ENCODE measurements around the gene CCDC159.
"Not testable (repeated sequence)": the region's sequence is repeated elsewhere in the genome, so short reads cannot be mapped to it uniquely, and the experiment has no call there.

The CCDC159 gene

DNA sequence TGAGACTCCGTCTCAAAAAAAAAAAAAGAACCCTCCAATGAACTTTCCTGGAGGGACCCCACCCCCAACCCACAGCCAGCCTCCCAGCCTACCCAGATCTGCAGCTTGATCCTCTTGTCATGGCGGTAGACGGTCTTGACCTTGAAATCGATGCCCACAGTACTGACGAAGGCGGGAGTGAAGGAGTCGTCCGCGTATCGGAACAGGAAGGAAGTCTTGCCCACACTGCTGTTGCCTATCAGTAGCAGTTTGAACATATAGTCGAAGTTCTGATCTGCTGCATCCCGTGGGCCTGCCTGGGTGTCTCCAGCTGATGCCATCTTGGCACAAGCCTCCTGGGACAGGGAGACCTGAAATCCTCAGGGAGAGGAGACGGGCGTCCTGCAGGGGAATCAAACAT, 9.2 kb upstream of the CCDC159 start:
- DNase-seq (ENCODE audit: low read depth, low spot score): no peak
- H3K27ac ChIP-seq: no peak overlapping the region

DNA sequence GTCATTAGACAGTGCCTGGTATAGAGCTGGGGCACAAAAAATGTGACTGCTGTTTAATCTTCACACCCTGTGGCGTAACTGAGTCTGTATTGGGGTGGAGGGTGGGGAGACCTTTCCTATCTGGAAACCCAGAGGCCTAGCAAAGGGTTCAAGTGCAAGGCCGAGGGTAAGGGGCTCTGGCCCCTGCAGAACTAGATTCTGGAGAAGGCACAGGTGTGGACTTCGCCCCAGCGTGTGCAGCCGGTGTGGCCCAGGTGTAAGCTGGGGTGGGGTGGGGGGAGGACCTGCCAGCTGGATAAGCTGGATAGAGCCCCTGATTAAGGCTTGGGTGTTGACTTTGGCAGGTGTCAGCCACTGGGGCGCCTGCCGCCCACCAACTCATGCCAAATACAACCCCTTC, 8.2 kb upstream of the CCDC159 start:
- H3K27ac ChIP-seq: no peak overlapping the region
- no peak for DNase-seq (ENCODE audit: low read depth, low spot score)

DNA sequence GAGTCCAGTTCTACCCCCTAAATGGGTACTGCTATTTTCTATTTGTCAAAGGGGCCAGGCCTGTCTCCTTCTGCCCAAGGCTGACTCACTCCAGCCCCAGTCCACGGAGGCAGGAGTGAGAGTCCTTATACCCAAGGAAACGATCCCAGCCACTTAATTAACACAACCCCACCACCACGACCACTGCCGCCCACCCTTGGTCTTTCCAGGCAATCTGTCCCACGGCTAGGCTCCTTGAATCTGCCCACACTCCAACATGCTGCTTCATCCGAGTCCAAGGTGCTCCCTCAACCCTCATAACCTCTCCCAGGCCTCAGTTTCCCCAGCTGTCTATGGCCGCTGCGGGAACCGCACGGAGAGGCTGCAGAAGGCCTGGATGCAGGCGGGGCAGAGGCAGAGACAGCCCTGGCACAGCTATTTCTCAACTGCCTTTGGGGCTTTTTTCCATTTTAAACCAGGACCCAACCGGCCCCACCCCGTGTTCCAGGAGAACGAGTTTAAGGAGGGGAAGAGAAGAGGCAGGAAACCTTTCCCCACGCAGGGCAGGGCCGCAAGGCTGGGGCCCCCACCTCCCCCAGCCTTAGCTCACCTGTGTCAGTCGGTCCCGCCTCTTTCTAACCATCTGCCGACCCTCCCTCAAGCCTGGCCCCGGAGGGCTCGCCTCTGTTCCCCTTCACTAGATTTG, 7.6 kb upstream of the CCDC159 start:
- DNase-seq (ENCODE audit: low read depth, low spot score): no peak
- H3K27ac ChIP-seq: peak overlapping the region; percentile 49

DNA sequence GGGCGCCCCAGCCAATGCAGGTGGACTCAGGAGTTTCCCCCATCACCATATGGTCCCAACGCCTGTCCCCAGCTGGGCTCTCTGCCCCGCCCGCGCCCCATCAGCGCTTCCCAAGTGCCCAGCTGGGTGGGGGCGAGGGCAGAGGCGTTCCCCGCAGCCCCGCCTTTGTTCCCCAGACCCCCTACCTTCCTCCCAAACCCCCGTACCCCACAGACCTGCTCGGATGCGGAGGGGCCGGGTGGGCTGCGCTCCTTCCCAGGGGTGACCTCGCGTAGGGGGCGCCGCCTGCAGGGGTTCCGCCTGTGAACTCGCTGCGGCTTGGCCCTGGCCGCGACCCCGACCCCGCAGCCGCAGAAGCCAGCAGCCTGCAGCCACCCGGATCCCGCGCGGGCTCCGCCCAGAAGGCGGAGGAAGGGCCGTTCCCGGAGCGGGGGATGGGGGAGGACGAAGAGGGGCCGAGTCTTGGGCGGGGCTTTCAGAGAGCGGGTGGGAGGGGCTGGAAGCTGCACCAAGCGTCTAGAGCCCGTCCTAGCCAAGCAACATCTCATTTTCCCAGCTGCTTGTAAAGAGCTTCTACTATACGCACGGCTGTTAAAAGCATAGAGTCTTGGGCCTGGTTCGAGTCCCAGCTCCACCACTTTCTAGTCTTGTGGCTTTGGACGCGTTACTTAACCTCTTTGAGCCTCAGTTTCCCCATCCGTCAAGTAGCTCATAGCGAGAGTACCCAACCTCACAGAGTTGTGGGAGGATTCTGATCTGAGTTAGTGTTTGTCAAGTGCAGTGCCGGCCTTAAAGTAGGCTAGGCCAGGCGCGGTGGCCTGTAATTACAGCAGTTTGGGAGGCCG, 6.8 kb upstream of the CCDC159 start, which contains the start of gene RAB3D:
Gene RAB3D, minus strand, starts transcription at position 404 of the 845 bp plus-strand sequence. CDS start 2,258 bp downstream, outside the sequence.
- H3K27ac ChIP-seq: peak within 1 kb of the TSS; percentile 49
- no peak for DNase-seq (ENCODE audit: low read depth, low spot score)

DNA sequence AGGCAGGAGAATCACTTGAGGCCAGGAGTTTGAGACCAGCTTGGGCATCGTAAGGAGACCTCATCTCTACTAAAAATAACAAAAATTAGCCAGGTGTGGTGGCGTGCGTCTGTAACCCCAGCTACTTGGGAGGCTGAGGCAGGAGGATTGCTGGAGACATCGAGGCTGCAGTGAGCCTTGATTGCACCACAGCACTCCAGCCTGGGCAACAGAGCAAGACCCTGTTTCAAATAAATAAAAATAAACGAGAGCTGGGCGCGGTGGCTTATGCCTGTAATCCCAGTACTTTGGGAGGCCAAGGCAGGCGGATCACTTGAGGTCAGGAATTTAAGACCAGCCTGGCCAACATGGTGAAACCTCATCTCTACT, 6.2 kb upstream of the CCDC159 start:
- not testable (repeated sequence) for H3K27ac ChIP-seq; DNase-seq (ENCODE audit: low read depth, low spot score)

DNA sequence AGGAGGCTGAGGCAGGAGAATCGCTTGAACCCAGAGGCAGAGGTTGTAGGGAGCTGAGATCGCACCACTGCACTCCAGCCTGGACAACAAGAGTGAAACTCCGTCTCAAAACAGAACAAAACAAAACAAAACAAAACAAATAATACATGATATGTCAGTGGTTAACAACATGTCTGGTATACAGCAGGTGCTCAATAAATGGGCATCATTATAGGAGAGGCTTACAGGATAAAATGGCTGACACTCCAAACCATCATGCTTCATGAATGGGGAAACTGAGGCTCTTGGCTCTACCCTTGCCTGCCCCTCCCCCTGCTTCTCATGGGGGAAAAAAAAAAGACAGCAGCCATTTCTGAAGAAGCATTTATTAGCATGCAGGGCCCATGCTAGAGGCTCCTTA, 3.9 kb upstream of the CCDC159 start:
- no peak for DNase-seq (ENCODE audit: low read depth, low spot score)
- no peak overlapping the region for H3K27ac ChIP-seq

DNA sequence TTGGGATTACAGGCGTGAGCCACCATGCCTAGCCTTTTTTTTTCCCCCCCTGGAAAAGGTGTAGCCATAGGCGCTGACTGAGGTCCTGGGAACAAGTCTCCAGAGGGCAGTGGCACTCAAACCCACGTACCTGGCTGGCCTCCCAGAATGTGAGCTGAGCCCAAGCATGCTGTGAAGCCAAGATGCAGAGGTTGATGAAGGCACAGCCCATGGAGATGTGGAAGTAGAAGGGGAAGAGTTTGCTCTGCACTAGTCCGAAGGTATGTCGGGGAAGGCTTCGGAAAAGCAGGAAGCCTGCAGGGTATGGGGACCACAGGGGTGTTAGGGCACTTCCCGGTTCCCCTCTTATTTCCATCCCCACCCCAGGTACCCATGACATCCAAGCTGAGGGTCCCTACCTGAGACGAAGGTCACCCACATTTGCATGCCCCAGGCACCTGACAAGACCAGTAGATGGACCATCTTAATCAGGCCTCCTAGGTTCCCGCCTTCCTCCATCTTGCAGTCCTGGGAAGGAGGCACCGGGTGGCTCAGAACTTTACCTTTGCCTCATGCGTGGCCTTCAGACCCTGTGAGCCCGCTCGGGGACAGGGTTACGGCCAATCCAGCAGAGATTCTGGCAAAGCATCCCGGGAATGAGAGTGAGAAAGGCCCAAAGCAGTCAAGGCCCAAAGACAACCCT, 1.1 kb upstream of the CCDC159 start:
- DNase-seq (ENCODE audit: low read depth, low spot score): no peak
- H3K27ac ChIP-seq: peak overlapping the region; percentile 53

DNA sequence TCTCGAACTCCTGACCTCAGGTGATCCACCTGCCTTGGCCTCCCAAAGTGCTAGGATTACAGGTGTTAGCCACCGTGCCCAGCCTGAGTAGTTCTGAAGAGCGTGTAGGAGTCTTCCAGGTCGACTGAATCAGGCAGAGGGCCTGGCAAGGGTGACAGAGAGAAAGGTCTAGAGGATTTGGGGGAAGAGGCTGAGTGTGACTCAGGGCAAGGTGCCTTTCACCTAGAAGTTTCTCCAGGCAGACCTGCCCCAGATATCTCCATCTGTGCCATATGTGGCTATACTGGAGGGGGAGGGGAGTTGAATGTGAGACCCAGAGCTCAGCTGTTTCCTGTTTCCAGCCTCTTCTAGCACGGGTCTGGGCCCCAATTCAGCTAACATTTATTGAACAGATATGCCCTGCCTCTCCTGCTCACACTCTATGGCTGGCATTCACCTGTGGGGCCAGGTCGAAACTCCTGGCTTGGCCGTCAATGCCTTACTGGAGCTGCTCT, 1.3 kb downstream of the CCDC159 start:
- no peak for DNase-seq (ENCODE audit: low read depth, low spot score)
- no peak overlapping the region for H3K27ac ChIP-seq

DNA sequence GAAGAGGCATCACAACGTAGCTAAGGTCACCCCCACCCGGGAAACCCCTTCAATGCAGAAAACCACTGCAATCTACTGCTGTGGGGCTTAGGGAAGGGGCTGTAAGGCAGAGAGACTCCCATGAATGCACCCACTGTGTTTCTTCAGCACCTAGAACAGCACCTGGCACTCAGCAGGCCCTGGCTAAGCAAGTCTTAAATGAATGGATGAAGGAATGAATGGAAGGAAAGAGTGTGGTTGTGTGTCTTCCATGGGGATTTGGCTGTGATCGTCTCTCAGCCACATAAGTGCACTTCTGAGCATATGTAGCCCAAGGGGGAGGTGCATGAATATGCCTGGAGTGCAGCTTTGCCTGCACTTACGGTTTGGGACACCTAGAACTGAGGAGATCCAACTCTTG, 2.9 kb downstream of the CCDC159 start:
- DNase-seq (ENCODE audit: low read depth, low spot score): no peak
- H3K27ac ChIP-seq: no peak overlapping the region

DNA sequence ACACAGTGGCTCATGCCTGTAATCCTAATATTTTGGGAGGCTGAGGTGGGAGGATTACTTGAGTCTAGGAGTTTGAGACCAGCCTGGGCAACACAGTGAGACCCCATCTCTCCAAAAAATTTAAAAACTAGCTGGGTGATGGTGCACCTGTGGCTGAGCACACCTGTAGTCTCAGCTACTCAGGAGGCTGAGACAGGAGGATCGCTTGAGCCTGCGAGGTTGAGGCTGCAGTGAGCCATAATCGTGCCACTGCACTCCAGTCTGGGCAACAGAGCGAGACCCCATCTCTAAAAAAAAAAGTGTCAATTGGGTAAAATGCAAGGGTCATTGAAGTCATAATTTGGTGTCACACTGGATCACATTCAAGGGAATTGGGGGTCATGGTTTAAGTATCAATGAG, 7.8 kb downstream of the CCDC159 start:
- not testable (repeated sequence) for DNase-seq (ENCODE audit: low read depth, low spot score); H3K27ac ChIP-seq

DNA sequence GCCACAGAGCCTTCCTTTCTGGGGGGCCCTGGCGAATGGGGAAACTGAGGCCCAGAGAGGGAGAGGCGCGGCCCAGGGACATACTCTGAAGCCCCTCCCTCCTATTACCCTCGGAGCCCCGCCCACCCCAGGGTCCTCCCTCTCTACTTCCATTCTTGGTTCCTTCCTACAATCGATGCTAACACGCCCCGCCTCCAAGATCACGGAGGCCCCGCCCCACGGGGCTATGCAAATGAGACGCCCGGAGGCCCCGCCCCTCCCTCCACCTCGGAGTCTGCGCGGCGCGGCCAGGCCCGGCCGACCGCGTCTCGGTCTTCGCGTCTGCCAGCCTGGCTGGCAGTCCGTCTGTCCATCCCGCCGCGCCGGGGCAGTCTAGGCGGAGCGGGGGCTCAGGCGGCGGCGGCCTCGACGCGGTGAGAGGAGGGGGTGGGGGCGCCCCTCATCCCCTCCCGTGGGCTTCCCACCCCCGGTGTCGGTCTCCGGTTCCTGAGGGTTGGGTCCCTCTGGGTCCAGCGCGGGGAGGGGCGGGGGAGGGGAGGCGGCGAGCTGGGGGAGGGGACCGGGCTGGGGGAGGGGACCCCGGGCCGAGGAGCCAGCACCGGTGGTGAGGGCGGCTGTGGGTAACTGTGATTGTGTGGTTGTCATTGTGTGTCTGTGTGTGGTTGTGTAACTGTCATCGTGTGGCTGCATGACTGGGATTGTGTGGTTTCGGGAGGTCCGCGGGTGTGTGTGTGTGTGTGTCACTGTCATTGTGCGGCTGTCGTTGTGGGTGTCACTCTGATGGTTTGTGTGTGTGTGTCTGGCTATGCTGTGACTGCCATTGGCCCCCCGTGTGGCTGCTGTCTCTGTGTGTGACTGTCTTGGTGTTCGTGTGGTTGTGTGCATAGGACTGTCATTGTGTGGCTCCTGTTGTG, 9.1 kb downstream of the CCDC159 start, which contains the start of gene PLPPR2:
Gene PLPPR2, plus strand, starts transcription at position 273 of the 914 bp plus-strand sequence. CDS start 2,242 bp downstream, outside the sequence.
- no peak within 1 kb of the TSS for H3K27ac ChIP-seq
- no peak for DNase-seq (ENCODE audit: low read depth, low spot score)

DNA sequence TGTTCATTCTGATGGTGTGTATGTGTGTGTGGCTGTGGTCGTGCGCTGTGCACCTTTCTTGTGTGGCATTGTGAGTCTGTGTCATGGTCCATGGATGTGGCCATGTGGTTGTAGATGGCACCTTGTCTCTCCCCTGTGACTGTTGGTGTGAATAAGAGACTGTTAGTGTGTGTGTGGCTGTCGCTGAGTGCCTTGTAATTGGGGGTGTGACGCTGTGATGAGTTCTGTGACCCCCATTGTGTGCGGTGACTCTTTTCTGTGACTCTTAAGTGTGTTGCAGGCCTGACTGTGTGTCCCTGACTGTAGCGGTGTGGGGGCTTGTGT, 9.7 kb downstream of the CCDC159 start:
- no peak for DNase-seq (ENCODE audit: low read depth, low spot score)
- H3K27ac ChIP-seq: no peak overlapping the region

DNA sequence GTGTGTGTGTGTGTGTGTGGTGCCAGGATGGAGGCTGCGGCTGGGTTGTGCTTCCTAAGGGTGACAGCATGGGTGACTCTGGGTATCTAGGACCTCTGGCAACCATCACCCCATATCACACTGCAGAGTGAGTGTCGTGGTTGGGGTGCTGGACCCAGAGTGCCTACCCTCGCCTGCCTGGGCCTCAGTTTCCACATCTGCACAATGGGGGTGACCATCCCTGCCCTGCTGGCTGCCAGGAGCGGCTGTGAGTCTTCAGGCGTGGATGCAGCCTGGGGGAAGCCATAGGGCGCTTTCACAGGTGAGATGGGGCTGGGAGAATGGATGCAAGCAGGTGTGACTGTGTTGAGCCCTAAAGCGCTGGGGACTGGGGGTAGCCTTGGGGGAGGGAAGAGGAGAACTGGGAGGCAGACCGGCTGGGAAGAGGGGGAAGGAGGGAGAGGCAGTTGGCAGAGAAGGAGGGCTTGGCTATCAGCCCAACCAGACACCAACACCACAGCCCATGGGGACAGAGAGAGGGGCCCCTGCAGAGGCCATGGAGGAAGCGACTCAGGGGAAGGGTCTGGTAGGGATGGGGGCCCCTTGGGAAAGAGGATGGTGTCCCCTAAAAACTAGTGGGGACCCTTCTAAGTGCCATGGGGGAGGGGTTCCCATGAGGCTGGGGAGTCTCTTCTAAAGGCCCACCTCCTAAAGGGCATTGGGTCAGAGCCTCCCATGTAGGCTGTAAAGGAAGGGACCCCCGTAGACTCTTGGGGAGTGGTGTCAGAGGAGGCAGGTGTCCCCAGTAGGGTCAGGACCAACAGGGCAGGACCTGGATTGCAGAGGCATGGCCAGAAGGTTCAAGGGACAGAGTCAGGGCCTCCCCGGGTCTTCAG, 10.6 kb downstream of the CCDC159 start:
- no peak for DNase-seq (ENCODE audit: low read depth, low spot score)
- no peak overlapping the region for H3K27ac ChIP-seq

DNA sequence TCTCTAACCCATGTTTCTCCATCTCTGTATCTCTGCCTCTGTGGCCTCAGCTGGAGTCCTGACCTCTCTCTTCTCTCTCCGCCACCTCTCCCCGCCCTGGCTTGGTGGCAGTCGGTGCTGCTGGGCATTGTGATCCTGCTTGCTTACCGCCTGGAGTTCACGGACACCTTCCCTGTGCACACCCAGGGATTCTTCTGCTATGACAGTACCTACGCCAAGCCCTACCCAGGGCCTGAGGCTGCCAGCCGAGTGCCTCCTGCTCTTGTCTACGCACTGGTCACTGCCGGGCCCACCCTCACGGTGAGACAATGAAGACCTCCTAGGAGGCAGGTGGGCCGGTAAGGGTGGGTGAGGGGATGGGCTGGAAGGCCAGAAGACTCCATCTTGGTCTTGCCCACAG, 13.1 kb downstream of the CCDC159 start:
- DNase-seq (ENCODE audit: low read depth, low spot score): no peak
- H3K27ac ChIP-seq: peak overlapping the region; percentile 7

DNA sequence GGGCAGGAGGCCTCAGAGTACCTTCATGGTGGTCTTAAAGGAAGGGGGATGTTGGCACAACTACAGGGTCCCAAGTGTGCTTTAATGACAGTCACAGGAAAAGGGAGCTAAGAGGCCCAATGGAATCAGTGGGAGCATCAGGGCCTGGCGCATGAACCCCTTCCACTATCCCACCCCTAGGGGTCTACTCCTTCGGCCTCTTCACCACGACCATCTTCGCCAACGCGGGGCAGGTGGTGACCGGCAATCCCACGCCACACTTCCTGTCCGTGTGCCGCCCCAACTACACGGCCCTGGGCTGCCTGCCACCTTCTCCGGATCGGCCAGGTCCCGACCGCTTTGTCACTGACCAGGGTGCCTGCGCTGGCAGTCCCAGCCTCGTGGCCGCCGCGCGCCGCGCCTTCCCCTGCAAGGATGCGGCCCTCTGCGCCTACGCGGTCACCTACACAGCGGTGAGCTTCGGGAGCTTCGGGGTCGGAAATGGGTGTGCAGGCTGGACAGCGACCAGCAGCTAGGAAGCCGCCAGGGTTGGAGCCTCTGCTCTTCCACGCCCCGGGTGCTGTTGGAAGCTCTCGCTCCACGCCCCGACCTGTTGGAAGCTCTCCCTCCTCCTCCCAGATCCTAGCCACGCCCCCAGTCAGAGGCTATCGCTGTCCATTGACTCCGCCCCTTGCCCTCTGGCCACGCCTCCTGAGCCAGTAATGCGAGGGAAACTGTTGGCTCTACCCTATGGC, 14.9 kb downstream of the CCDC159 start:
- no peak overlapping the region for H3K27ac ChIP-seq
- no peak for DNase-seq (ENCODE audit: low read depth, low spot score)

DNA sequence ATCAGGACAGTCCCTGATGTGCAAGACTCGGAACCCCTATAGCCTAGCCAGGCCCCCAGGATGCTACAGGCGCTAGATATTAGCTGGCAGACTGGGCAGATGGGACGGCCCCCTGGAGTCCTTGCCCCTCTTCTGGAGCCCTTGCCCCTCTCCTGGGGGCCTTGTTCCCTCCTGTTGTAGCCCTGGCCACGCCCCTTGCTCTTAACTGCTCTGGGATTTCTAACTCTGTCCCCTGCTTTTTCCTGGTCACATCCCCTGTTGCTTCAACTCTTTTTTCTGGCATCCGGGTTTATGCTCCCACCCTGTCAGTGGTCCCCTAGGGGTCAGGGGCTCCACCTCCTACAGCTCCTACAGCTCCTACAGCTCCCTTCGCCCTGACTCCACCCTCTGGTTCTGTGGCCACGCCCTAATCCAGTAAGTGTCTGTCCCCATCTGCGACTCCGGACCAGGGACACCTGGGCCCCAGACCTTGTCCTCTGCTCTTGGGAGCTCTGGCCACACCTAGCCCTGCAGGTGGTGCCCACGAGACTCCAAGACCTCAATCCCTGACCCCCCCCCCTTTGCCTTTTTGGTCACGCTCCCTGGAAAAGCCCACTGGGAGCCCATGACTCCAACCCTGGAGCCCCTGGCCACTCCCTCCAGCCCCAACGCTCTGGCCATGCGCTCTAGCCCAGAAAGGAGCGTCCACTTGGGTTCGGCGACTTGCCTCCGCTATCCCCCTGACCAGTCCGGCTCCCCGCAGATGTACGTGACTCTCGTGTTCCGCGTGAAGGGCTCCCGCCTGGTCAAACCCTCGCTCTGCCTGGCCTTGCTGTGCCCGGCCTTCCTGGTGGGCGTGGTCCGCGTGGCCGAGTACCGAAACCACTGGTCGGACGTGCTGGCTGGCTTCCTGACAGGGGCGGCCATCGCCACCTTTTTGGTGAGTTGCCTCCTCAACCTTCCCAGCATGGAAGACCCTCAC, 15.7 kb downstream of the CCDC159 start:
- no peak for DNase-seq (ENCODE audit: low read depth, low spot score)
- H3K27ac ChIP-seq: no peak overlapping the region

DNA sequence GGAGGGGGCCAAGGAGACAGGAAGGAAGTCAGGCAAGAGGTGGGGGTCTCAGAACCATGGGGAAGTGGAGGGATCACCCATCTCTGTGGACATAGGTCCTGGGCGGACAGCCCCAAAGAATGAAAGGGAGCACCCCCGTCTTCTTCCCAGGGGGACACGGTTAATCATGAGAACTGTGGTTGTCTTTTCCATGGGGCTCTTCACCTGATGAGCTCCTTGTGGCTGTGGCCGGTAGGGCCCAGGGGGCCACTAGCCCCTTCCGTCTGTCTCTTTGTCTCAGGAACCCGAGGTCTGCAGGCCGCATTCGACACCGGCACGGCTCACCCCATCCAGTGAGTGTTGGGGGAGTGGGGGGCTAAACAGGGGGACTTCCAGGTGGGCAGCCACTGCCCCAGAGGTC, 17.6 kb downstream of the CCDC159 start:
- no peak for DNase-seq (ENCODE audit: low read depth, low spot score)
- no peak overlapping the region for H3K27ac ChIP-seq
